HG03469 (cell line): ENCODE data around the gene ATXN1.

Experiments
- ATAC-seq: cut with Tn5 transposase; IDR thresholded peaks from one replicate; pipeline ENCODE4 v1.9.1; 2021; ENCODE audit warnings: mild to moderate bottlenecking, moderate library complexity, moderate number of reproducible peaks; ENCODE audit not compliant: unreplicated experiment

The ATXN1 gene

DNA sequence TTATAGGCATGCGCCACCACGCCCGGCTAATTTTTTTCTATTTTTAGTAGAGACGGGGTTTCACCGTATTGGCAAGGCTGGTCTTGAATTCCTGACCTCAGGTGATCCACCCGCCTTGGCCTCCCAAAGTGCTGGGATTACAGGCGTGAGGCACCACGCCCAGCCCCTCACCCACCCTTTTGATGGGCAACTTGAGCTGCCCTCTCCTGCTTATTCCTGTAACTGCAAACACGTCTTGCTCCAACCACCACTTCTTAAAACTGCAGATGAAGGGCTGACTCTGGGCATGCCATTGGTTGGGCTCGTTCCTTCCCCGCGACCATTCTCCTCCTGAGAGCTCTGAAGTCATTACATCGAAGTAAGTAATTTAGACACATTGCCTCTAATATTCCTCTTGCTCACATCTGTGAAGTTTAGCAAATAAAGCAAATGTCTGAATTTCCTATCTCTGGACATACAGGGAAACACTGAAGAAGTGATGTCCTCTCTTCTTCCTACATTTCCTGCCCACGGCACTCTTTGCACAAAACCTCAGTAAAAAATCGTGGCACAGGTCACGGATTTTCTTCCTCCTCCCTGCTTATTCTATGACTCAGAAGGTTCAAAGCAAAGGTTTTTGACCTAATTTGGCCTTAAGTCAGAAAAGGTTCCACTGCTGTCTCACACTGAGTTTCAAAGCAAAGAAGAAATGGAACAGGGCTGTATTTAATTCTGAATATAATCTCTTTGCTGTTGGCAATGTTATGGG is 405.4 kb downstream of the ATXN1 start:
- ATAC-seq: no peak

DNA sequence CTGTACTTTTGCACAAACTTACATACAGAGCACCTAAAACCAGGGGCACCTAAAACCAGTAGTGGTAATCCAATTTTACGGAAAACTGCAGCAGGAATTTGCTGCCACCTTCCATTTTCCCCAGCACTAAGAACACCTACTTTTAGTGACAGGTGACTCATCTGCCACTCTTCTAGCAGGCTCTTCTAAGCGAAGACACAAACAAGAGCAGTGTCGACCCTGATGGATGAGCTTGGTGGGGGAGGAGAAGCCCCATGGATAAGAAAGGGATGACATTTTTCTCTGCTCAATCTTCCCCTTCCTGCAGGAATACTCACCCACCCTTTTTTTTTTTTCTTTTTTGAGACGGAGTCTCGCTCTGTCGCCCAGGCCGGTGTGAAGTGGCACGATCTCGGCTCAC is 406.0 kb downstream of the ATXN1 start:
- ATAC-seq: no peak

DNA sequence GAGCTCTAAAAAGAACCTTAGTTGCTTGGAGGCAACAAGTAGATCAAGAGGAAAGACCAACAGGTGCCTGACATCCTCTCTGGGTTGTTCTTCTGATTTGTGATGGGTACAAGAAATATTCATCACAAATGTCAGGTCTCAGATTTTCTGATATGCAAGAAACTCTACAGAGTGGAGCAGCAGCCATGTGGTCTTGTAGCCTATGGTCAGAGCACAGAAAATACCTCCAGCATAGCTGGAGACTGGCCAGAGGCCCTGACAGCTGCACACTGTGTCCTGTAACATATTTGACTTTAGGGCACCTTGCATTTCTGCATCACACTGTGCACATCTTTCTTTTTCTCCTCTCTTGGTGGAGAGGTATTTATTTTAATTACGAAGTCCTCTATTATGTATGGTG is 406.6 kb downstream of the ATXN1 start:
- ATAC-seq: no peak

DNA sequence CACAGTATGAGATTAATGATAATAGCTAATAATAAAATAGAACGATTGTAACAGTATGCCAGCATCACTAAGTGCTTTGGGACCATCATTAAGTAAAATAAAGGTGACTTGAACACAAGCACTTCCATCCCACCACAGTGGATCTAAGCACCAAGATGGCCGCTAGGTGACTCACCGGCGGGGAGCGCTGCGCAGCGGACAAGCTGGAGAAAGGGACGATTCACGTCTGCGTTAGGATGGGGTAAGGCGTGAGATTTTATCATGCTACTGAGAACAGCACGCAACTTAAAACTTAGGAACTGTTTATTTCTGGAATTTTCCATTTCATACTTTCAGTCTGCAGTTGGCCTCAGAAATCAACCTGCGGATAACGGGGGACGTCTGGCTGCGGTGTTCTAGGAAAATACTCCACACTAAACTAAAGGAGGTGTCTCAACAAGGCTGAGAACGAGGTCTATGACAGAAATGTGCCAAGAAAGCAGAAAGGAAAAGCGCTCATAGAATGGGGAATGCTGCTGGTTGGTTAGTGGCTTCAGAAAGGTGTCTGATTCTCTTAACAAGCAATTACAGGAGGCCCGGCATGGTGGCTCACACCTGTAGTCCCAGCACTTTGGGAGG is 408.3 kb downstream of the ATXN1 start:
- no peak for ATAC-seq

DNA sequence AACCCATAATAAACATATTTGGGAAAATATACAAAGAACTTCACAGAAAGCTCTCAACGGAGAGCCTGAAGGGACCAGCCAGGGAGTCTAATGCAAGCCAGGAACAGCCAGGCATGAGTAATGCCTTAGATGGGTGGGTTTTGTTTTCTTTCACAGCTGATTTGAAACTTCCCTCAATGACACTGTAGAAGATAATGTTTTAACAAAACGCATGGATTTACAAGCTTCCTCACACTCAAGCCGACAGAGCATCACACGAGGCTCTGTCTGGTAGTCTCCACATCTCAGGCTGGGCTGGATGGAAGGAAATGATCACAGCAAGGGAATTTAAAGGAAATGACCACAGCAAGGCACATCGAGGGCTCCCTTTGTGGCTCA is 409.0 kb downstream of the ATXN1 start:
- no peak for ATAC-seq

DNA sequence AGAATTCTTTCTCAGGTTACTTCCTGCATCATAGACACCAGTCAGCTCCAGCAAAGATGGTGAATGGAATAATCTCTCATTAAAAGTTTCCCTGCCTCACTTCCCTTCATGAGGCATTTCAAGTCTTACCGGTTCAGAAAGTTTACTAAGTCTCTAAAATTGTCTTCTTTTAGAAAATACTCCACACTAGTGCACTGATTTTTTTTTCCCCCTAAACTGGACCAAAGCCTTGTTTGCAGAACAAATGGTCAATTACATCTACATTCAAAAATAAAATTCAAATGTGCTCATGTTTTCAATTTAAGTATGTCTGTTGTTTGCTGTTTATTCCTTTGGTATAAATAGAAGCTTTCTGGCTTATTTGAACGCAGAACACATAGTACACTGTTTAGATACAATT is 411.7 kb downstream of the ATXN1 start:
- ATAC-seq: no peak

DNA sequence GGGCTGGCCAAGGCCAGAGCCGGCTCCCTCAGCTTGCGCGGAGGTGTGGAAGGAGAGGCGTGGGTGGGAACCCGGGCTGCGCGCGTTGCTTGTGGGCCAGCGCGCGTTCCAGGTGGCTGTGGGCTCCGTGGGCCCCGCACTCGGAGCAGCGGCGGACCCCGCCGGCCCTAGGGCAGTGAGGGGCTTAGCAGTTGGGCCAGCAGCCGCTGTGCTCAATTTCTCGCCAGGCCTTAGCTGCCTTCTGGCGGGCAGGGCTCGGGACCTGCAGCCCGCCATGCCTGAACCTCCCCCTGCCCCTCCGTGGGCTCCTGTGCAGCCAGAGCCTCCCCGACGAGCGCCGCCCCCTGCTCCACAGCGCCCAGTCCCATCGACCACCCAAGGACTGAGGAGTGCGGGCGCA is 414.4 kb downstream of the ATXN1 start:
- ATAC-seq: no peak

DNA sequence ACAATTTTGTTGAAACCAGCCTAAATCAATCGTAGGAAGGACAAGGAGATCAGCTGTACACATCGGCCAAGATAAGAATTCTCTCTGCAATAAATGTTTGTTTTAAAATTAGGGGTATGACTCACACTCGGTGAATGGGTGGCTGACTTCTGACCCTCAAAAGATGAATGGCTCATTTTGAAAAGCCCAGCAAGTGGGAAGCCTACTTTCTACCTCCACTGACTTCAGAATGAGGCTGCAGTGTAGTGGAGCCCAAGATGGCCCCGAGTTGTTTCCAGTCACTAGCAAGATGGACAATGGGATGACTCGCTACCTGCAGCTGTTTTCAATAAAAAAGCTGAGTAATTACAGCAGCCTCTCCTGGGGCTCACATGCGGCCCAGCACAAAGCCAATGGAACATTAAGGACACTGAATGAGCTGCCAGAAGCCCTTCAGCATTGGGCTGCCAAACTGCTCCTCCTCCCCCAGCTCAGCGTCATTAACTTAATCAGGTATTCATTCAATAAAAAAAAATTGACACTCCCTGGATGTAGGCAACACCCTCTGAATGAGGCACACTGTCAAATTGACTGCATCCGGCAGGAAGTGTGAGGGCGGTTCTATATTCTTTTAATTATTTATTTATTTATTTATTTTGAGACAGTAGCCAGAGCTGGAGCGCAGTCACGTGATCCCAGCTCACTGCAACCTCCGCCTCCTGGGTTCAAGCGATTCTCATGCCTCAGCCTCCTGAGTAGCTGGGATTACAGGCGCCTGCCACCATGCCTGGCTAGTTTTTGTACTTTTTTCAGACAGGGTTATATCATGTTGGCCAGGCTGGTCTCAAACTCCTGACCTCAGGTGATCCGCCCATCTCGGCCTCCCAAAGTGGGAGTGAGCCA is 415.6 kb downstream of the ATXN1 start:
- ATAC-seq: no peak

DNA sequence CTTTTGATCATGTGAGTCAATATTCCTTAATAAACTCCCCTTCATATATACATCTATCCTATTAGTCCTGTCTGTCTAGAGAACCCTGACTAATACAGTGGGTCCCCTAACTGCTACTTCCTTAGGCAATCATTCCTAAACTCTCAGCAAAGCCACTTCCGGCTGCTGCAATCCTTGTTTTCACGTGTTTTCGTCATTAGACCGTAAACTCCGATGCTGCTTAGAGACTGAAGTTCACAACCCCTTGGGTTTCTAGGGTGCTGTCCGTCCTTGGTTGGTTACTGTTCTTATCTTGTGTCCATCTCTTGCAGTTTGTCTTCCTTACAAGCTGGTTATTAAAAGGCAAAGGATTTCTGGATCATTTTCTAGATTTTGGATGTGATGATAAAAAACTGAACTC is 416.5 kb downstream of the ATXN1 start:
- no peak for ATAC-seq

DNA sequence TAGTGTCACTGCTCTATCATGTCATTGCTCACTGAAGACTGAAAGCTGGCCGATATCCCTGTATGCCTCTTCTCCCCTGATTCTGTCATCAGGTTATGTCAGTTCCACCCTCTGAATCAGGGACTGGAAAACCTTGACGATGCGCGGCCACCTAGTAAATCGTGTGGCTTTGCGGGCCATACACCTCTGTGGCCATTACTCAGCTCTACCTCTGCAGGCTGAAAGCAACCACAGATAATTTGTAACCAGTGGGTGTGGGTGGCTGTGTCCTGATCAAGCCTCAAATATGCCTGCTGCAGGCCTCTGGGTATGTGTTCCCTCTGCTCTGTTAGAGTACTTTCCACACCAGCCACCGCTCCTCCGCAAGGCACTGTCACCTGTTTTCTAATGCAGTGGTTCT is 417.7 kb downstream of the ATXN1 start:
- no peak for ATAC-seq

DNA sequence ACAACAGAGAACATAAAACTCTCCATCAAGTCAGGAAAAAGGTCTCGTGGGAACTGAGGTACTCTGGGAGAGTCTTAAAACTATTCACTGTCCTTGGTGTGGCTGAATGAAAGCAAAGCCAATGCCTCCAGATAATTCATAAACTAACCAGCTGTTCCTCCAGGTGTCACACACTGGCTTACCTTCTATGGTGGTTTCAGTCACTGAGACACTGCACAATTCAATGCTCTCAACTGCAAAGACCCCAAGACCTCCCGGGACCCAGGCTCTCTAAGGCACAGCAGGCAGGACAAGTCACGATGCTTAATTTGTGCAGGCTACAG is 422.0 kb downstream of the ATXN1 start:
- no peak for ATAC-seq

DNA sequence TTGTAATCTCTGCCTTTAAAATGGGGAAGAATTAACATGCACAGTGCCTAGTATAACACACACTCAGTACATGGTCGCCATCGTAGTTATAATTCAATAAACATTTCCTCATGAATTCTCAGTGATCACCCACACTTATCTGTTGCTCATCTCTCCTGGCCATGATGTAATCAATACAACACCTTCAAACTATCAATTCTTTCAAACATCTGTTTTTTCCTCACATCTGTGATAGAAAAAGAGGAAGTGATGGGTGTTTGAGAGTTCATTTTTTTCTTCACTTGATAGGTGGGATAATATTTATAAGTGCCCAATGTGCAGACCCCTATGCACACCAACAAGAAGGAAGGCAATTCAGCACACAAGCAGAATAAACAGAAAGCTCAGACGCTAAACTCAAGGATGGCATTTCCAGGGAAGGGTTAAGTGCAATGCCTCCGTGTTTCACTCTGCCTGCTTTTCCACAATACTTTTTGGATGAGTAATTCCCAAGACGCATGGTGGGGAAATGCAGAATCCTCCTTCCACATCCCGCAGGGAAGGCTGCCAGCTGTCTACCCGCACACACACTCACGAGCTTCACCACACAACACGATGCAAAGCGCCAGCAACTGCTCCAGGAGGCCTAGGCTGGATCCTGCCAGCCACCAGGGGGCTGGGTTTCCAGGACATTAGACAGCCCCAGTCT is 422.5 kb downstream of the ATXN1 start:
- no peak for ATAC-seq

DNA sequence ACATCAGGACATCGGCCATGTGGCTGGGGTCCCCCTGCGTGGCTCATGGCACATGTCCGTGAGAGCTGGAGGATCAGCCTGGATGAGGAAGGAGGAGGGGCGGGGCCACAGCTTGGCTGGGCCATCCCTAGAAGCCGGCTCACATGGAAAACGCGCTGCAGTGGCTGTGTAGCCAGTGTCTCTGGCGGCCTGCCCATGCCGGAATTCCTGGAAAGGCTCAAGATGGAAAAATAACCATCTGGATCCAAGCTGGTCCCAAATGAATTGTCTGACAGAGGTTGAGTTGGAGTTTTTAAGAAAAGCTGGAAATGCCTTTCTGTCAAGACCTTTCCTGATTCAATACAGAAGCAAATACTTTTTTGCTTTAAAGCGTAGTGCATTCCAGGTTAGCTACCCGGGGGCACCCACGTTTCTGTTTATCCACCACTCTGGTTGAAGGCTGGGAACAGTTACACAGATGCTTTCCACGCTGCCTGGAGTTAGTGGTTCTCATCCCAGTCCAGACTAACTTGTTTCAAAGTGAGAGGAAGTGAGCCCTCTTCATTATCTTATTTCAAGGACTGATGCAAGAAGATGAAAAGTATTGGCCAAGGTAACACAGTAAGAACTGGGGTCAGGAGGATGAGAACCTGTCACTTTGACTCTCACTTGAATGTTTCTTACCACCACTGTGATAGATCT is 423.8 kb downstream of the ATXN1 start:
- ATAC-seq: no peak

DNA sequence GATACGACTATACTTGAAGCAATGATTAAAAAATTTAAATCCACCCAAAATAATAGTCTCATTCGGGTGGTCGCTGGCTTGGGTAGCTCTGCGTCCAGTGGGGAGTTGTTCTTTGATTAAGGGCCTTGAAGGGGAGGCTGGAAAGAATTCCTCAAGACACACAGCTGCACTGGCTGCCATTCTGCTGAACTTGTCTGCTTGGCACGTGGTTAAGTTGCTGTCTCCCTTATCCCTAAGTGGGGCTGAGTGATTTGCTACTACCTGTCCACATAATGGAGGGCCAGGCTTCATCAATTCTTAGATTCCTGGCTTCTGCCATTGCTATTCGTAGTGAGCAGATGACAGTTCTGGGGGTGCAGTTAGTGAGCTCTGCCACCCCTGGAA is 424.4 kb downstream of the ATXN1 start:
- ATAC-seq: no peak

DNA sequence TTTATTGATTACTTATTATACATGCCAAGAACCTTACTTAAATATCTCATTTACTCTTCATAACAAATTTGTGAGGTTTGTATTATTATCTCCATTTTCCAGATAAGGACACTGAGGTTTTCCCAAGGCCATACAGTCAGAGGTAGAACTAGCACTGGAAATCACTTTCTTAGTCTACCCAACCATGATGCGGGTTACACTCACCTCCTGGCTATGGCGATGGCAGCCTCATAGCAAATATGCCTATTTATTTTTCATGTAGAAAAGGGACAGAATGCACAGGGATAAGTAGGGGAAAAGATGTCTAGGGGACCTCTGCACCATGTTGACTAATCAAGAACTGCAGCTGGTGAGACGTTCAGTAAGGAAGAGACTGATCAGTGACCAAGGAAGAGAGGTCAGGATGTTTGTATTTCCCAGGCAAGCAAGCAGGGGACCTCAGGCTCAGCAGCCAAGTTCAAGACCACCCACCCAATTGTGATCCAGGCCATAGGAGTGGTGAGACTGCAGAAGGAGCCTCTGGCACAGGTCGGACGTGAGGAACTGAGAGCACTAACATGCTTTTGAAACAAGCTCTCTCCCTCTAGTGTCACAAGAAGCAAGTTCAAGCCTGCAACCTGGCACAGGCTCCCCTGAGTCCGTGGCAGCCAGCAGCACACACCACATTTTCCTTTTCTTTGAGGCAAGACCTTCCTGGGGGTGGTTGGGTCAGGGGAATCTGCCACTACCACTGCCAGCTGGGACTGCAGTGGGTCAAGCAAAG is 425.0 kb downstream of the ATXN1 start:
- no peak for ATAC-seq

DNA sequence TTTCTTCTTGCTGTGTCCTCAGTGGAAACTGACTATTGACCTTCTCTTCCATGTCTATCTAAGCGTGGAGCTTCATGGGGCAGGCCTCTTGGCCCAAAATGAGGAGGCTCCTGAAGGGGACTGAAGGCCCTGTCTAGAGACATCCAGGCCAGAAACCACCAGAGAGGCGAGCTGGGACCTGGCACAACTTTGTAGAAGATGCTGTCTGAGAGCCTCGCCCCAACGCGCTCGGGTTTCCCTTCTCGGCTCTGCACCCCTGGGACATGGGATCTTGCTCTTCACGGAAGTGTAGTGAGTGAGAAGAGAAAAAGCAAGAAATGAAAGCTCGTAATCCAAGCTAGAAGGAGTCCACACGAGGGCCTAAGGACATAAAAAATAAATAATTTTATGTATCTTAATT is 426.1 kb downstream of the ATXN1 start:
- no peak for ATAC-seq

DNA sequence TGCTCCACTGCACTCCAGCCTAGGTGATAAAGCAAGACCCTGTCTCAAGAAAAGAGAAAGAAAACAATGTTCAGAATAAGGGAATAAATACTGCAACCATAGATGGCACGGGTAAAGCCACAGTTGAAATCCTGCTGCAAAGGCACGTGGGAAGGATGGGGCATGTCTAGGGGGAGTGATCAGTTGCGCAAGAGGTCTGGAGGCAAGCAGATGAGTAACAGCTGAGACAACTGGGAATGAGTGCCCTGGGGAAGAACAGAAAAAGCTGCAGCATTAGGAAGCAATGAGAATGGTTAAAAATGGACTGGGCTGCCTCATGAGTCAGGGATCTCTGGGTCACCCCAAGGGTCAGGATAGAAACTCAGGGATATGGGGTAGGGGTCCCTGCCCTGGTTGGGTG is 426.6 kb downstream of the ATXN1 start:
- no peak for ATAC-seq

DNA sequence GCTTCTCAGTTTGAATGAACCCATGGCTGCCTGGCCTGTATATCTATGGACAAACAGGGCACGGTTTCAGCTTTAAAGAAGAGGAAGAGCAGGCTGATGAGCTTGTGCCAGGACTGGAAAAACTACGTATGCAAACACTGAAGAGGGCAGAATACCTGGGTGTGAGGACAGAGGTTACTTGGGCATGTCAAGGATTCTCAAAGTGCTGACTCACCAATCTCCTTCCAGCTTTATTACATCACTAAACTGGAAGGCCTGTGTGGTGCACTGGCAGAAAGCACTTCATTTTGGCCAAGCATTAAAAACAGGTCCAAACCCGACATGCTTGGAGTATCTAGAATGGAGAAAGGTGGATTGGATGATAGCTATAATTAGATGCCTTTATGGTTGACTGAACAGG is 427.7 kb downstream of the ATXN1 start:
- no peak for ATAC-seq

DNA sequence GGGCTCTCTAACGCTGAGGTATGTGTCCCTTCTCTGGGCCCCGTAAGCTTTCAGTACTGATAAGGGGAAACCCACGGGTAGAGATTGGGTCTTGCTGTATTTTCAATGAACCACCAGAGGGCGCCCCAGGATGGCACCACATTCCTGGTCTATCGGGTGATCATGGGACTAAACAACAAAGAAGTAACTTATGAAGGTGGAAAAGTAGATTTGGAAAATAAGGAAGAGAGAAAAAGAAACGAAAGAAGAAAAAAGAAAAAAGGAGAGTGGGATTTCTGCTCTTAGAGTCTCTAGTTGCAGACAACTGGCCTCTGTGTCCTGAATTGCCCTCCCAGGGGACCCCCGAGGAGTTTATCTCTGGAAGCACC is 429.1 kb downstream of the ATXN1 start:
- ATAC-seq: peak; percentile 67
